ENCODE data around the gene STAT4. TPM values are rescaled to one million over a fixed set of nuclear protein-coding genes. Genes with fewer than 3 reads are reported as not detected.

Gene STAT4
- polyA plus RNA-seq, 1 of the 3 experiments (the other 2 are of a cell fraction): 0.12 TPM

DNA sequence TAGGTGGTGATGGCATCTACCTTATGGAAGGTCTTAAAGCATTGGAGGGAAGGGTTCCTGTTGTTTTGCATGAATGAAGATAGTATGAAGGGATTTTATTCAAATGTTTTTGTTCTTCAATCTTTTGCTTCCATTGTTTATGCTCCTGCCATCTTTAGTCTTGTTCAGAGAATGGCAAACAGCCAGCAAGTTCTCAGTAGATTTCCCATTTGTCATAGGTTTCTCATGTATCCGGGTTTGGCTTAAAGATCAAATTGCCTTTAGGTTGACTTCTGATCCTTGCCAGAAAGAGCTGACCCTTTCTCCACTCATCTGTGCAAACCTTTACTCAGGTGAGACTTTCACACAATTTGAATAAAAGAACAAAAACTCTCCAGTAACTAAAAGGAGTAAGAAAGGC is 44.2 kb upstream of the STAT4 start:
- TF ChIP-seq FOXJ3 (CRISPR knock-in tag; IDR thresholded peaks at IDR 0.05): no peak
- TF ChIP-seq ELF1 (IDR thresholded peaks at IDR 0.05): no peak
- TF ChIP-seq FOXM1 (IDR thresholded peaks at IDR 0.05; ENCODE audit: low read depth): no peak
- no peak for TF ChIP-seq SIN3A (IDR thresholded peaks at IDR 0.05; ENCODE audit: borderline replicate concordance, low read depth, low read length)
- TF ChIP-seq, protein P1, sequence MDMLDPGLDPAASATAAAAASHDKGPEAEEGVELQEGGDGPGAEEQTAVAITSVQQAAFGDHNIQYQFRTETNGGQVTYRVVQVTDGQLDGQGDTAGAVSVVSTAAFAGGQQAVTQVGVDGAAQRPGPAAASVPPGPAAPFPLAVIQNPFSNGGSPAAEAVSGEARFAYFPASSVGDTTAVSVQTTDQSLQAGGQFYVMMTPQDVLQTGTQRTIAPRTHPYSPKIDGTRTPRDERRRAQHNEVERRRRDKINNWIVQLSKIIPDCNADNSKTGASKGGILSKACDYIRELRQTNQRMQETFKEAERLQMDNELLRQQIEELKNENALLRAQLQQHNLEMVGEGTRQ (IDR thresholded peaks at IDR 0.05; ENCODE audit: borderline replicate concordance, low read depth, low read length): no peak
- TF ChIP-seq YY1 (IDR thresholded peaks at IDR 0.05; ENCODE audit: low read depth): no peak
- TF ChIP-seq EZH2phosphoT487 (IDR thresholded peaks at IDR 0.05; ENCODE audit: borderline replicate concordance, low read depth): no peak
- TF ChIP-seq POLR2AphosphoS5 (IDR thresholded peaks at IDR 0.05; ENCODE audit: low read depth, low read length): no peak
- TF ChIP-seq, protein P2, sequence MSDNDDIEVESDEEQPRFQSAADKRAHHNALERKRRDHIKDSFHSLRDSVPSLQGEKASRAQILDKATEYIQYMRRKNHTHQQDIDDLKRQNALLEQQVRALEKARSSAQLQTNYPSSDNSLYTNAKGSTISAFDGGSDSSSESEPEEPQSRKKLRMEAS (IDR thresholded peaks at IDR 0.05; ENCODE audit: low read depth): no peak
- no peak for TF ChIP-seq RFX5 (IDR thresholded peaks at IDR 0.05; ENCODE audit: low read length)
- Histone ChIP-seq H3F3A (replicated peaks; ENCODE audit: insufficient read depth) (no peaks in the 10 kb centered on the region), H3K27me3 (ENCODE audit: insufficient read depth) (no peaks in the 10 kb centered on the region), H3K4me3 (ENCODE audit: low read depth in 2 of 2, low read length in 1 of 2) (no peak overlapping the region), H3K9me2 (no peaks in the 10 kb centered on the region), H3K9ac (no peak overlapping the region), H3K79me2 (ENCODE audit: insufficient read depth) (no peaks in the 10 kb centered on the region), H3K4me1 (ENCODE audit: control insufficient read depth in 1 of 2, insufficient read depth in 2 of 2, low read depth in 1 of 2, low read length in 1 of 2) (no peaks in the 10 kb centered on the region), H3K9me3 (no peaks in the 10 kb centered on the region), H3K27ac (ENCODE audit: low read depth in 2 of 2, low read length in 1 of 2) (no peak overlapping the region), H2AFZ (ENCODE audit: low read depth) (no peak overlapping the region), H4K20me1 (ENCODE audit: insufficient read depth) (no peaks in the 10 kb centered on the region), H3K4me2 (no peak overlapping the region), H3K36me3 (replicated peaks in 1 of 2; ENCODE audit: control insufficient read depth in 1 of 2, insufficient read depth in 2 of 2, low read length in 1 of 2) (no peaks in the 10 kb centered on the region)
- ChIA-PET CTCF (interaction anchor here (0.6 to 5.4 kb wide), 3 partner anchors 23 to 306 kb away, joined by 4 to 28 read pairs (median 6); no protein-coding TSS in a partner anchor), POLR2A (no interaction called here)
- no peak for DNase-seq
- WGBS (ENCODE audit: low lambda C conversion rate): 86% methylated on average over 1 of the region's 1 CpG

DNA sequence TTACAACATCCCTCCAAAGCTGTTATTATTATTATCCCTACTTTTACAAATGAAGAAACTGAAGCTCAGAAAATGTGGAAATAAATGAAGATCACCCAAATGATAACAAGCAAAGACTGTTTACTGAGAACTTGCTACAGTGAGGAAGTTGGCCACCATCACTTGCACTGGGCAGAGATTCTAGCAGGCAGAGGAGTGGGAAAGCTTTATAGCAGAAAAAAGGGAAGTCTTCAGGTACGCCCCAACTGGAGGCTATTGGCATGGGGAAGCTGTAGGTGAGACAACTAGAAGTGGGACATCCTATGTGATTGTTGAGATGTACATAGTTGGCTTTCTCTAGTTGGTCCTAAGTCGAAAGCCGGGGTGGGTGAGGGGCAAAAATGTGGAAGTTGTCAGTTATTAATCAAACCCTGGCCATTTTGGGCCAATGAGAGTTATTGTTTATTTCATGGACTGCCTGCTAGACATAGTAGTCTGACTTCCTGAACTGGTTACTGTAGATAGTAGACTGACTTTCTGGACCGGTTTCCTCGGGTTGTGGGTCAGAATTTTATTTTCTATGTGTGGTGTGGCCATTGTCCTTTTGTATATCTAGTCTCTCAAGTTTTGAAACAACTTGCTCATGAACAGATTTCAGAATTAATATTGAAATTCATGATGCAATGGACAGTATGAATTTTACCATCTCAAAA is 40.2 kb upstream of the STAT4 start:
- Histone ChIP-seq H3K9me3 (no peaks in the 10 kb centered on the region), H3K79me2 (ENCODE audit: insufficient read depth) (no peaks in the 10 kb centered on the region), H3K27me3 (ENCODE audit: insufficient read depth) (no peaks in the 10 kb centered on the region), H3K4me1 (ENCODE audit: control insufficient read depth in 1 of 2, insufficient read depth in 2 of 2, low read depth in 1 of 2, low read length in 1 of 2) (no peaks in the 10 kb centered on the region), H3F3A (replicated peaks; ENCODE audit: insufficient read depth) (no peaks in the 10 kb centered on the region), H4K20me1 (ENCODE audit: insufficient read depth) (no peaks in the 10 kb centered on the region), H3K4me3 (ENCODE audit: low read depth in 2 of 2, low read length in 1 of 2) (no peak overlapping the region), H2AFZ (ENCODE audit: low read depth) (no peak overlapping the region), H3K4me2 (no peak overlapping the region), H3K9me2 (no peaks in the 10 kb centered on the region), H3K9ac (no peak overlapping the region), H3K36me3 (replicated peaks in 1 of 2; ENCODE audit: control insufficient read depth in 1 of 2, insufficient read depth in 2 of 2, low read length in 1 of 2) (no peaks in the 10 kb centered on the region), H3K27ac (ENCODE audit: low read depth in 2 of 2, low read length in 1 of 2) (no peak overlapping the region)
- CTCF ChIA-PET: interaction anchor here (0.8 to 1.7 kb wide), 3 partner anchors 11 to 26 kb away, joined by 3 read pairs; no protein-coding TSS in a partner anchor
- WGBS (ENCODE audit: low lambda C conversion rate): 91% methylated on average over 5 of the region's 5 CpGs
- no peak for DNase-seq
- TF ChIP-seq YY1 (IDR thresholded peaks at IDR 0.05; ENCODE audit: low read depth) (no peak), FOXJ3 (CRISPR knock-in tag; IDR thresholded peaks at IDR 0.05) (no peak), GATA2 (CRISPR knock-in tag; IDR thresholded peaks at IDR 0.05) (no peak), RXRA (IDR thresholded peaks at IDR 0.05; ENCODE audit: borderline replicate concordance, low read depth) (no peak), SIN3A (IDR thresholded peaks at IDR 0.05; ENCODE audit: borderline replicate concordance, low read depth, low read length) (no peak), RAD21 (IDR thresholded peaks at IDR 0.05; ENCODE audit: low read length) (no peak), CHD2 (IDR thresholded peaks at IDR 0.05; ENCODE audit: low read length, partially characterized antibody) (no peak), TCF12 (IDR thresholded peaks at IDR 0.05) (no peak)
- TF ChIP-seq, protein P2 (IDR thresholded peaks at IDR 0.05; ENCODE audit: low read depth): no peak
- TF ChIP-seq, protein P3, sequence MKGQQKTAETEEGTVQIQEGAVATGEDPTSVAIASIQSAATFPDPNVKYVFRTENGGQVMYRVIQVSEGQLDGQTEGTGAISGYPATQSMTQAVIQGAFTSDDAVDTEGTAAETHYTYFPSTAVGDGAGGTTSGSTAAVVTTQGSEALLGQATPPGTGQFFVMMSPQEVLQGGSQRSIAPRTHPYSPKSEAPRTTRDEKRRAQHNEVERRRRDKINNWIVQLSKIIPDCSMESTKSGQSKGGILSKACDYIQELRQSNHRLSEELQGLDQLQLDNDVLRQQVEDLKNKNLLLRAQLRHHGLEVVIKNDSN (IDR thresholded peaks at IDR 0.05; ENCODE audit: borderline replicate concordance, low read depth): no peak
- POLR2A ChIA-PET: no interaction called here
